Islet precursor cell (in vitro differentiated cells): ENCODE data around the gene SIK2.
A peak's percentile ranks its signal among the peaks of the same experiment; 100 is the strongest.

ENCODE experiments used
- DNase-seq: peaks from one replicate; pipeline ENCODE4 v3.0.0-alpha.2; 2018

The SIK2 gene

DNA sequence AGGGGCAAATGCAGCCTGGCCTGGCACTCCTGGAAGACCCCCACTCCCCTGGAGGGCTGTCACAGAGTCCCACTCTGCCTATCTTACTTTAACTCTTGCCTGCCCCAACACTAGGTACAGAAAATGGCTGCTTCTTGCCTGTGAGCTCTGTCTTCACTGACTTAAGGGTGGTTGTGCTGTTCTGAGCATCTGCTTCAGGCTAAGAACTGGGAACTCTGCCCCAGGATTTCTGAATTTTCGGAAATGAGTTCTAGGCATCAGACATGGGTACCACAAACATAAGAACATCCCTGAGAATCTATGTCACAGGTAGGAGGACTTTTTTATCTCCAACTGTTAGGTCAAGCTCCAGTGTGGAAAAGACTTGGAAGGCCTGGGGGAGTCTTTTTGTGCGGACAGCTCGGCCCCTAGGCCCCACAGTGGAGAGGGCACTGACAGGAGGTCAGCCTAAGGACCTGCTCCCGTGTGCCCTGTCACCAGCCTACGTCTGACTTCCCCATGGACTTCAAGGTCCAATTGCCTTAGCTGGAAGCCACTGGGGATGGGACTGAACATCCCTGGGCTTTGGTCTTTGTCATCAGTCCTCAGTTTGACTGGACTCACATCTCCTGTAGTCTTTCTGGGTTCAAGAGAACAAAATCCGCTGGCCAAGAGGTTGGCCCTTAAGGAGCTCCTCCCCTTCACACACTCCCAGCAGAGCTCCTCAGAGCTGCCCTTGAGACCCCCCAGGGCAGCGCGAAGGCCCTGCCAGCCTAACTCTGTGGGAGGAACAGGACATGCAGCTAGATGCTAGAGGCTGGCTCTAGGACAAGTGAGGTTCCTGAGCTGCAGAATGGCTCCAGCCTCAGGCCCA, 132.1 kb downstream of the SIK2 start:
- DNase-seq, result no peak

DNA sequence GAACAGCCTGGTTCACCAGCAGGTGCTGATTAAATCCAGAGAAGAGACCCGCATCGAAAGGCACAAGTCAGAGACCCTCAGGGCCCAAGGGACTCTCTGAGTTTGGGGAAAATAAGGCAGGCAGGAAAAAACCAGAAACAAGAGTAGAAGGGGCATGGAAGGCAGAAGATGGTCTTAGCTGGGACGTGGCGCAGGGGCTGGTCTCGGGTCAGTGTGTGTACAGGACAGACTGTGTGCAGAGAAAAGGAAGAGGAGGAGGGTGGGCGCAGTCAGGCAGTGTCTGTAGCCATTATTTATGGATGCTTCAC, 132.7 kb downstream of the SIK2 start:
- no peak for DNase-seq

DNA sequence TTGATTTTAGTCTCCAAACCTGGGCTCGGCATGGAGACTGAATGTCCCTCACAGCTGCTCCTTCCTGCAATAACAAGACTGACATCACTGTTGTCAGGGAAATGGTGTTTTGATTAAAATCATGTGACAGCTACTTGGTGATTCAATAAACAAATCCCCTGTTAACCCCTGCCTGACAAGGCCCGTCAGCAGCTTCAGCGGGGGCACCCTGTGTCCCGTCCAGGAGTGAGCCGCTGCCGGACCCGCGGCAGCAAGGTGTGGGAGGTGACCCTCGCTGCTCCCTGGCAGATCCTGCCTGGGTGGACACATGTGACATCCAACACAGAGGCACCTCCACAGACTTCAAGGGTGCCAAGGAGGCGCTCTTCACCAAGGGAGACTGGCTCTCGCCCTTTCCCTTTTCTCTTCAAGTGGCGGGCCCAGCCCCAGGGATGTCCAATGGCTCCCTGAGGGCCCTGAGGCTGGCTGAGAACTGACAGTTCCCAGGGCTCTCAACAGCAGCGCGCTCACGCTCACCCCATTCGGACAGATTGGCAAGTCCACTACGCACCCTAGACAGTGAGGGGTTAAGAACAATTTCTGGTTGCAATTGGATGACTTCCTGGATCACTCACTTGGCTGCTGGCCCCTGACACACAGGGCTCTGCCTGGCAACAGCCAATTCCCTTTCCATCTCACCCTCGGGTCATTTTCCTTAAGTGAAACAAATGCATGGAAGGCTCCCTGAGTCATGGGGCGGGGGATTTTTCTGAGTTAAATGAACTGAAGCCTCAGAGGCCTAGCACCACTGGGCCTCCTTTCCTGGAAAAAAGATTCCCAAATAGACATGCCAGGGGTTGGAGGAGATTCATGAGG, 133.2 kb downstream of the SIK2 start:
- peak; percentile 90 for DNase-seq

GRCh38 chr11:111736181-111736590, 133.9 kb downstream of the SIK2 start:
- DNase-seq, result no peak

- DNase-seq, result no peak
Observed at GRCh38 chr11:111736621-111737443, 134.6 kb downstream of the SIK2 start.

GRCh38 chr11:111737444-111738210, 135.4 kb downstream of the SIK2 start:
- no peak for DNase-seq

- no peak for DNase-seq
Observed at GRCh38 chr11:111739299-111739698, 137.1 kb downstream of the SIK2 start.

GRCh38 chr11:111741751-111742150, 139.5 kb downstream of the SIK2 start:
- no peak for DNase-seq

DNA sequence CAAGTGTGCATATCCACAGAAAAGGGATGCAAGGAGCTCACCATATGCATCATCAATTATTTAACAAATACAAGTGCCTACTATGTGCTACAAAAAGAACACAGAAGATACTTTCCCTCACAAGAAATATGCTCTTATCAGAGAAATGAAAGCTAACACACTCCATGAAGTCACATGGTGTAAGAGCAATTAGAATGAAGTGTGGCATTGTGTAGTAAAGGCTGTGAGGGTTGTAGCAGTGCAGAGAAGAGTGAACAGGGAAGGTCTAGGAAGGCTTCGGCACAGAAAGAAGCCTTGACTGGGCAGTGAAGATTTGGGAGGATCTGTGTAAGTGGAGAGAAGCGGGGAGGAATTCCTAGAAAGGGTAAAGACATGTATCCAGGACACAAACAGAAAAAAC, 141.5 kb downstream of the SIK2 start:
- DNase-seq, result no peak

GRCh38 chr11:111745719-111746504, 143.7 kb downstream of the SIK2 start:
- DNase-seq, result no peak

DNA sequence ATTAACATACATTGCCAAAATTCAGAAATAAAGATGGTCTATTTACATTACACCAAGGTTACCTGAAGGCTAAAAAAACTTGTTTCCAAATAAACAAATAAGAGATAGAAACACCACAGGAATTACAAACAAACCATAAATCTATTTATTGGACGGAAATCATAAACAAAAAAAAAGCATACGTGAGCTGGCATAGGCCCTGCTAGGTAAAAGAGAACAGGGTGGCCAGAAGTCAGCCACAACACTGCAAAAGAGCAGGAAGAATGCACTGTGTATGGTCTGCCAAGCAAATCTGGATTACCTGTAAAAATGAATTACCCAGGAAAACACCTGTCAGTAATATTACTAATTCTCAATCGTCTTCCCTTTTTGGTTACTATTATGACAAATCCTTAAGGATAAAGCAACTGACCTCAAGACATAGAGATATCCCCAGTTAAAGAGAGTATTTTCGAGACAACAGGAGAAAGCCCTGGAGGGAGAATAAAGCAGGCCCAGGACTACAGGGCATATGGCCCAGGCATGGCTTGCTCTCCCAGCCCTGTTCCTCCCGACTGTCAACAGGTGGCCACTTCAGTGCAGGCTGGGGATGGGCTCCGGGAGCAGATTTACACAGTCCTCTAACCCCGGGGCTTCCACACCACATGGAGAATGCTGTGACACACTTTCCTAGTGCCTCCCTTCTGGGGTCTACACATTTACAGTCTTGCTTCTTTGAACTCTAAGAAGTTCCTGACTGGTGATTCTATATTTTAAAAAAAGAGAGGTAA, 146.0 kb downstream of the SIK2 start:
- no peak for DNase-seq

DNA sequence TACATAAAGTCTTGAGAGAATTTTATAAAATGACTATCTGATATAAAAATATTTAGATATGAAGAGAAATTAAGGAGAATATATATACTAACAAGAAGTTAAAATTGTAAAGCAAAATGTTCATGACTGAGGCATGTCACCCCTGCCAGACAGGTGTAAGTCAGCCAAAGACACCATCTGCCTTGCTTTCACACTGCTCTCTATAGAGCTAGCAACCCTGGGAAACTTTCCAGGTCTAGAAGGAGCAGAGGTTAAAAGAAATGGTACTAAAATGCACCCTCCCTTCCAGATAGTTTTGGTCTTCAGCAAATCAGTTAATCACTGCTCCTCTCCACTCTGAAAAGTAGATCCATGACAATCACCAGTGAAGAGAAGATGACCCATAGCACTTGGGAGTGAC, 147.4 kb downstream of the SIK2 start:
- DNase-seq, result no peak

GRCh38 chr11:111756097-111756496, 153.8 kb downstream of the SIK2 start:
- no peak for DNase-seq

DNA sequence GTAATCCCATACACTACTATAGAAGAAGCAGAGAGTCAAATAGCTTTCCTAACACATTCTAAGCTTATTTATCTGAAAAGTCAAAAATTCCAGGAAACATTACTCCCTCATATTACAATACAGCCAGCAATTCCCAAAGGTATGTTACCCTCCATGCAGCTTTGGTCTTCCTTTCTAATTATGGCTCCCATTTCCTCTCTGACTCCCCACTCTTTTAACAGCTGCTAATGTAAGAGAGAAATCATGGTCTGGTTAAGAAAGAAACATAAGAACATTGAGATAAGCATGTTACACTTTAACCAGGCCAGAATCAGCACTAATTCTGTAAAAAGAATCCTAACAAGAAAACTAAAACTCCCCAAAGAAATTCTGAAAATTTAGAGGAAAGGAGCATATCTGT, 157.1 kb downstream of the SIK2 start:
- no peak for DNase-seq

DNA sequence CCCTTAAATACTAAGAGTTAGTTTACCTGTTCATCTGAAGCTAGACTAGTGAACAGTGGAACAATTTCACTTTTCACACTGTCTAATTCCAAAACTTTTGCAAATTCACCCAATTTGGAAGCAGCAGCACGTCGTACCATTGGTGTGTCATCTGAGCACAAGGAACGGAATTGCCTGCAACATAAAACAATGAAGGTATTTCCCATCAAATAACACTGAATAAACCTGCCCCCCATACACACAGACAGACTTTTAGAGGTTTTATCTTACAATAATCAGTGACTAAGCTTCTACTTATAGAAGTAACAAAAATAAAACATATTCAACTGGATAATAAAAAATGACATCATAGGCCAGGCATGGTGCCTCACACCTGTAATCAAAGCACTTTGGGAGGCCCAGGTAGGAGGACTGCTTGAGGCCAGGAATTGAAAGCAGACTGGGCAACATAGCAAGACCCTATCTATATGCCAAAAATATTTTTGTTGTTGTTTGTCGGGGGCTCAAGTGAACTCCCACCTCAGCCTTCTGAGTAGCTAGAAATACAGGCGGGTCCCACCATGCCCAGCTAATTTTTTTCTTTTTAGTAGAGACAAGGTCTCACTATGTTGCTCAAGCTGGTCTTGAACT, 157.6 kb downstream of the SIK2 start:
- no peak for DNase-seq

DNA sequence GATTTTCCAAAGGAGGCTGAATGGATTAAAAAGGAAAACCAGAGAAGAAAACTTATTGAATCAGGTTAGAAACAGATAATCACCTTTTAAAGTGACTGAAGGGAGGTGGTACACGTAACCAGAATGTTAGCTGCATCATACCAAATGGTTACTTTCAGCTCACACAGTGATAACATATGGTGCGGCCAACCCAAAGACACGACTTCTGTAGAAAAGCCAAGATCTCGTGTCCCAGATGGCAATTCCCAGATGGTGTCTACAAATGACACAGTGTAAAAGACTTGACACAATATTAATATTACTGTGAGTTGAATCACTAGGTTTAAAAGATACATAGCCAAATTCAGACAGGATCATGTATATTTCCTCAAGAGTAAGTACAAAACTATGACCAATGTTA, 158.8 kb downstream of the SIK2 start:
- no peak for DNase-seq

- DNase-seq, result no peak
Observed at GRCh38 chr11:111762526-111762925, 160.3 kb downstream of the SIK2 start.

- DNase-seq, result no peak
Observed at GRCh38 chr11:111762981-111763643, 160.9 kb downstream of the SIK2 start.

DNA sequence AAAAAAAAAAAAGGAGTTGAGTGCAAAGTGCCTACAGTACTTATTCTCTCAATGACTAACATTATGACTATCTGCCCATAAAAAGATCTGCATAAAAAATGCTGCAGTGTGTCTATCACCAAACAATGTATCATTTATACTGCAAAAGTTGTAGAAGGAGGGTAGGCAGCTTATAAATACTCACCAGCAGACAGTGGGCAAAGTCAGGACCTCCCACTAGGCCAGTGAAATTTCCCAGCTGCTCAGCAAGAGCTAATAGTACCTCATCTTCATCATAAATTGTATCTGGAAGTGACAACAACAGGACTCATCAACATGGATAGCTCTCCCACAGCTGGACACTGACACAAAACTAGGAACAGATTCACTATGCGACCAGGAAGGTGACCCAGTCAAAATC, 162.4 kb downstream of the SIK2 start:
- no peak for DNase-seq
